Astrocyte (in vitro differentiated cells and primary cell): ENCODE measurements around the gene TBC1D24. TPM values are rescaled to one million over a fixed set of nuclear protein-coding genes. Genes with fewer than 3 reads are reported as not detected.

Experiments used
- DNase-seq: peaks from one replicate; pipeline ENCODE4 v3.0.0-alpha.2; 2010; ENCODE audit warnings: low read depth
- FAIRE-seq: peaks from 2 replicates; lab custom pipeline; 2011; peaks lifted over from hg19 to GRCh38; lab: Jason Lieb, UNC
- H2AFZ ChIP-seq: 2 replicates; pipeline ENCODE4 v1.6.0; 2012; ENCODE audit warnings: low read depth, low read length, inconsistent platforms
- H3K27ac ChIP-seq: 2 replicates; pipeline ENCODE4 v1.5.1; 2011; ENCODE audit warnings: low read depth, low read length, inconsistent platforms
- H3K27me3 ChIP-seq: 2 replicates; pipeline ENCODE4 v1.6.0; 2011; ENCODE audit warnings: low read length, inconsistent platforms; ENCODE audit not compliant: insufficient read depth
- H3K36me3 ChIP-seq: 2 replicates; pipeline ENCODE4 v1.5.1; 2011; ENCODE audit warnings: low read length, inconsistent platforms; ENCODE audit not compliant: insufficient read depth
- H3K4me1 ChIP-seq: 2 replicates; pipeline ENCODE4 v1.5.1; 2011; ENCODE audit warnings: low read length, inconsistent platforms; ENCODE audit not compliant: insufficient read depth
- H3K4me2 ChIP-seq: 2 replicates; pipeline ENCODE4 v1.6.0; 2012; ENCODE audit warnings: low read length, inconsistent platforms
- H3K4me3 ChIP-seq: 2 replicates; pipeline ENCODE4 v1.5.1; 2011; ENCODE audit warnings: low read depth, mild to moderate bottlenecking, low read length, inconsistent platforms; ENCODE audit not compliant: insufficient read depth
- H3K79me2 ChIP-seq: 2 replicates; pipeline ENCODE4 v1.6.0; 2012; ENCODE audit warnings: mild to moderate bottlenecking, low read length, inconsistent platforms; ENCODE audit not compliant: insufficient read depth
- H3K9ac ChIP-seq: 2 replicates; pipeline ENCODE4 v1.6.0; 2012; ENCODE audit warnings: mild to moderate bottlenecking, low read length, inconsistent platforms
- H3K9me3 ChIP-seq: 2 replicates; pipeline ENCODE4 v1.5.1; 2012; ENCODE audit warnings: low read depth, mild to moderate bottlenecking, low read length, inconsistent platforms; ENCODE audit not compliant: insufficient read depth
- H4K20me1 ChIP-seq: 2 replicates; pipeline ENCODE4 v1.6.0; 2012; ENCODE audit warnings: low read length, inconsistent platforms; ENCODE audit not compliant: insufficient read depth
- H3K27ac Mint-ChIP-seq: one replicate; pipeline ENCODE4 v1.8.0; 2021; ENCODE audit warnings: mild to moderate bottlenecking, mixed read lengths; ENCODE audit not compliant: unreplicated experiment
- H3K27me3 Mint-ChIP-seq: one replicate; pipeline ENCODE4 v1.8.0; 2021; ENCODE audit warnings: low read depth, mixed read lengths; ENCODE audit not compliant: unreplicated experiment
- H3K36me3 Mint-ChIP-seq: one replicate; pipeline ENCODE4 v1.8.0; 2021; ENCODE audit warnings: low read depth, mixed read lengths; ENCODE audit not compliant: unreplicated experiment
- H3K4me1 Mint-ChIP-seq: one replicate; pipeline ENCODE4 v1.8.0; 2021; ENCODE audit warnings: low read depth, mixed read lengths; ENCODE audit not compliant: unreplicated experiment
- H3K4me3 Mint-ChIP-seq: one replicate; pipeline ENCODE4 v1.8.0; 2021; ENCODE audit warnings: mild to moderate bottlenecking, moderate library complexity, mixed read lengths; ENCODE audit not compliant: unreplicated experiment
- H3K9me3 Mint-ChIP-seq: one replicate; pipeline ENCODE4 v1.8.0; 2021; ENCODE audit warnings: mild to moderate bottlenecking, mixed read lengths; ENCODE audit not compliant: unreplicated experiment
- EZH2 ChIP-seq: IDR thresholded peaks from 2 replicates; pipeline ENCODE4 v1.6.1; 2012; ENCODE audit warnings: mild to moderate bottlenecking, low read length, inconsistent platforms; ENCODE audit not compliant: insufficient read depth
- total RNA-seq: library from RNA; stranded (reverse); gene quantifications from 2 replicates; pipeline ENCODE4 v1.2.1, GENCODE V29; 2021
- TF ChIP-seq, protein P1 (sequence below): IDR thresholded peaks from 2 replicates; pipeline ENCODE4 v1.5.1; 2011; ENCODE audit warnings: low read depth, mild to moderate bottlenecking, inconsistent platforms, low read length, moderate library complexity; ENCODE audit not compliant: insufficient read depth

TBC1D24 gene
- total RNA-seq, 1 donor from 2014 or later: 13.4 TPM

GRCh38 chr16:2518823-2519710 lies 44.1 kb downstream of the TBC1D24 start:
- H3K4me1 Mint-ChIP-seq: peaks cover 38% of the 10 kb centered on the region
- Histone ChIP-seq H3K27me3 (no peaks in the 10 kb centered on the region), H3K4me2 (peak overlapping the region; percentile 58), H3K9ac (peak overlapping the region; percentile 68), H3K4me3 (no peak overlapping the region), H3K79me2 (peaks cover 79% of the 10 kb centered on the region), H3K27ac (no peak overlapping the region), H4K20me1 (peaks cover 74% of the 10 kb centered on the region), H3K9me3 (no peaks in the 10 kb centered on the region), H2AFZ (no peak overlapping the region), H3K36me3 (peaks cover 12% of the 10 kb centered on the region), H3K4me1 (peaks cover 39% of the 10 kb centered on the region)
- H3K4me3 Mint-ChIP-seq: peak overlapping the region; percentile 80
- TF ChIP-seq EZH2: no peak
- TF ChIP-seq, protein P1, sequence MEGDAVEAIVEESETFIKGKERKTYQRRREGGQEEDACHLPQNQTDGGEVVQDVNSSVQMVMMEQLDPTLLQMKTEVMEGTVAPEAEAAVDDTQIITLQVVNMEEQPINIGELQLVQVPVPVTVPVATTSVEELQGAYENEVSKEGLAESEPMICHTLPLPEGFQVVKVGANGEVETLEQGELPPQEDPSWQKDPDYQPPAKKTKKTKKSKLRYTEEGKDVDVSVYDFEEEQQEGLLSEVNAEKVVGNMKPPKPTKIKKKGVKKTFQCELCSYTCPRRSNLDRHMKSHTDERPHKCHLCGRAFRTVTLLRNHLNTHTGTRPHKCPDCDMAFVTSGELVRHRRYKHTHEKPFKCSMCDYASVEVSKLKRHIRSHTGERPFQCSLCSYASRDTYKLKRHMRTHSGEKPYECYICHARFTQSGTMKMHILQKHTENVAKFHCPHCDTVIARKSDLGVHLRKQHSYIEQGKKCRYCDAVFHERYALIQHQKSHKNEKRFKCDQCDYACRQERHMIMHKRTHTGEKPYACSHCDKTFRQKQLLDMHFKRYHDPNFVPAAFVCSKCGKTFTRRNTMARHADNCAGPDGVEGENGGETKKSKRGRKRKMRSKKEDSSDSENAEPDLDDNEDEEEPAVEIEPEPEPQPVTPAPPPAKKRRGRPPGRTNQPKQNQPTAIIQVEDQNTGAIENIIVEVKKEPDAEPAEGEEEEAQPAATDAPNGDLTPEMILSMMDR: no peak
- no peaks in the 10 kb centered on the region for H3K9me3 Mint-ChIP-seq
- peak overlapping the region; percentile 85 for H3K27ac Mint-ChIP-seq
- no peaks in the 10 kb centered on the region for H3K27me3 Mint-ChIP-seq
- FAIRE-seq (no peak), DNase-seq (no peak)
- H3K36me3 Mint-ChIP-seq: peaks cover 8% of the 10 kb centered on the region

DNA sequence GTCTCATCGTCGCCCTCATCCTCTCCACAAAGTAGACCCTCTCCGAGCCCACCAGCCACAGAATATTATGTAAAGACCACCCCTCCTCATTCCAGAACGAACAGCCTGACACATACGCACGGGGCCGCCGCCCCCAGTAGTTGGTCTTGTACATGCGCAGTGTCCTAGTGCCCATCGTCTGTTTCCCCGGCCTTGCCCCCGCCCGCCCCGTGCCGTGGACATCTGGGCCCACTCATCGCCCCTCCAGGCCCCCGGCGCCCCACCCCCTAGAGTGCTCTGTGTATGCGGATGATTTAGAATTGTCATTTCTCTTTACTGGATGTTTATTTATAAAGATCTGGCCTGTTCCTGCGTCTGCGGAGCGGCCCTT lies 44.8 kb downstream of the TBC1D24 start:
- Mint-ChIP-seq H3K9me3 (no peaks in the 10 kb centered on the region), H3K36me3 (peaks cover 14% of the 10 kb centered on the region), H3K27ac (peak overlapping the region; percentile 92), H3K4me1 (peaks cover 38% of the 10 kb centered on the region), H3K27me3 (no peaks in the 10 kb centered on the region), H3K4me3 (peak overlapping the region; percentile 80)
- no peak overlapping the region for H2AFZ ChIP-seq
- TF ChIP-seq EZH2: no peak
- TF ChIP-seq, protein P1: no peak
- H3K9me3 ChIP-seq: no peaks in the 10 kb centered on the region
- H3K4me1 ChIP-seq: peaks cover 39% of the 10 kb centered on the region
- H3K9ac ChIP-seq: peak overlapping the region; percentile 68
- peaks cover 18% of the 10 kb centered on the region for H3K36me3 ChIP-seq
- no peaks in the 10 kb centered on the region for H3K27me3 ChIP-seq
- H3K79me2 ChIP-seq: peaks cover 80% of the 10 kb centered on the region
- FAIRE-seq (no peak), DNase-seq (no peak)
- H3K4me3 ChIP-seq: no peak overlapping the region
- H4K20me1 ChIP-seq: peaks cover 76% of the 10 kb centered on the region
- peak overlapping the region; percentile 58 for H3K27ac ChIP-seq
- peak overlapping the region; percentile 58 for H3K4me2 ChIP-seq
